Measurements from ENCODE around the gene USH2A.
A peak's percentile ranks its signal among the peaks of the same experiment; 100 is the strongest.

The USH2A gene

GRCh38 chr1:215679231-215679630, 744.0 kb downstream of the USH2A start:
- no peak for TF ChIP-seq CTCF (IDR thresholded peaks at IDR 0.05; ENCODE audit: low read depth, low read length, missing control alignments)
- in situ Hi-C loops (cut with HindIII; ENCODE audit: low sequenced_read_pairs) = no loop called here
- H3K4me3 ChIP-seq (ENCODE audit: low read depth, low read length) = no peak overlapping the region
- no peak for DNase-seq (ENCODE audit: low read depth)

- no peak overlapping the region for H3K4me3 ChIP-seq (ENCODE audit: low read depth, low read length)
- DNase-seq (ENCODE audit: low read depth) = no peak
- TF ChIP-seq CTCF (IDR thresholded peaks at IDR 0.05; ENCODE audit: low read depth, low read length, missing control alignments) = no peak
- in situ Hi-C loops (cut with HindIII; ENCODE audit: low sequenced_read_pairs) = no loop called here
These were observed 746.1 kb downstream of the USH2A start for GRCh38 chr1:215677112-215677511.

GRCh38 chr1:215673943-215674342, 749.3 kb downstream of the USH2A start:
- no peak for TF ChIP-seq CTCF (IDR thresholded peaks at IDR 0.05; ENCODE audit: low read depth, low read length, missing control alignments)
- H3K4me3 ChIP-seq (ENCODE audit: low read depth, low read length) = no peak overlapping the region
- in situ Hi-C loops (cut with HindIII; ENCODE audit: low sequenced_read_pairs) = no loop called here
- DNase-seq (ENCODE audit: low read depth) = no peak

GRCh38 chr1:215672482-215672881, 750.8 kb downstream of the USH2A start:
- no peak for DNase-seq (ENCODE audit: low read depth)
- H3K4me3 ChIP-seq (ENCODE audit: low read depth, low read length) = no peak overlapping the region
- peak; percentile 4 for TF ChIP-seq CTCF (IDR thresholded peaks at IDR 0.05; ENCODE audit: low read depth, low read length, missing control alignments)
- in situ Hi-C loops (cut with HindIII; ENCODE audit: low sequenced_read_pairs) = no loop called here

- in situ Hi-C loops (cut with HindIII; ENCODE audit: low sequenced_read_pairs) = no loop called here
- TF ChIP-seq CTCF (IDR thresholded peaks at IDR 0.05; ENCODE audit: low read depth, low read length, missing control alignments) = no peak
- H3K4me3 ChIP-seq (ENCODE audit: low read depth, low read length) = no peak overlapping the region
- no peak for DNase-seq (ENCODE audit: low read depth)
These were observed 753.3 kb downstream of the USH2A start for GRCh38 chr1:215669806-215670491.

- in situ Hi-C loops (cut with HindIII; ENCODE audit: low sequenced_read_pairs) = no loop called here
- DNase-seq (ENCODE audit: low read depth) = no peak
These were observed 755.5 kb downstream of the USH2A start for GRCh38 chr1:215667761-215668160.

More at GRCh38 chr1:215667761-215668160, 755.5 kb downstream of the USH2A start:
- H3K4me3 ChIP-seq (ENCODE audit: low read depth, low read length) = no peak overlapping the region
- TF ChIP-seq CTCF (IDR thresholded peaks at IDR 0.05; ENCODE audit: low read depth, low read length, missing control alignments) = no peak
